HG02678 (cell line): ENCODE results near the gene OCIAD2.
"Not testable (repeated sequence)": the region's sequence is repeated elsewhere in the genome, so short reads cannot be mapped to it uniquely, and the experiment has no call there.

ENCODE experiments used
- ATAC-seq: cut with Tn5 transposase; IDR thresholded peaks from one replicate; pipeline ENCODE4 v1.9.1; 2021; ENCODE audit warnings: mild to moderate bottlenecking, moderate library complexity; ENCODE audit not compliant: unreplicated experiment

The OCIAD2 gene, protein sequence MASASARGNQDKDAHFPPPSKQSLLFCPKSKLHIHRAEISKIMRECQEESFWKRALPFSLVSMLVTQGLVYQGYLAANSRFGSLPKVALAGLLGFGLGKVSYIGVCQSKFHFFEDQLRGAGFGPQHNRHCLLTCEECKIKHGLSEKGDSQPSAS

GRCh38 chr4:48906206-48907173, at the start of gene OCIAD2:
OCIAD2 (minus strand) TSS chr4:48906774; CDS start chr4:48904549, 2,225 bp downstream.
- ATAC-seq, result peak; percentile 98

DNA sequence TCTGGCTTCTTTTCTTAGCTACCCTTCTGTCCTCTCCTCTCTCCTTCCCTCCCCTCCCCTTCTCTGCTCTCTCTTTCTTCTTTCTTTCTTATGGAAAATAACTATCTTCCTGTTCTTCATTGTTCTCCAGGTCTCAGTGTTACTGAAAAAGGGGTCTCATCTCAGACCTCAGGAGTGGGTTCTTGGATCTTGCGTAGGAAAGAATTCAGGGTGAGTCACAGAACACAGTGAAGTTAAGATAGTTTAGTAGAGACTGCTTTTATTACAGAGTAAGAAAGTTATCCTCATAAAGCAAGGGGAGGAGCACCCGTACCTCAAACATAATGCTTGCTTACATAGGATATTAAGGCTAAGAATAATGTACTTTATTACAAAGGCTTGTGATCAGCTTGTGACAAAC, 47.7 kb upstream of the OCIAD2 start:
- no peak for ATAC-seq

- no peak for ATAC-seq
Observed at GRCh38 chr4:48949518-48950219, 43.1 kb upstream of the OCIAD2 start.

GRCh38 chr4:48949086-48949485, 42.5 kb upstream of the OCIAD2 start:
- no peak for ATAC-seq

DNA sequence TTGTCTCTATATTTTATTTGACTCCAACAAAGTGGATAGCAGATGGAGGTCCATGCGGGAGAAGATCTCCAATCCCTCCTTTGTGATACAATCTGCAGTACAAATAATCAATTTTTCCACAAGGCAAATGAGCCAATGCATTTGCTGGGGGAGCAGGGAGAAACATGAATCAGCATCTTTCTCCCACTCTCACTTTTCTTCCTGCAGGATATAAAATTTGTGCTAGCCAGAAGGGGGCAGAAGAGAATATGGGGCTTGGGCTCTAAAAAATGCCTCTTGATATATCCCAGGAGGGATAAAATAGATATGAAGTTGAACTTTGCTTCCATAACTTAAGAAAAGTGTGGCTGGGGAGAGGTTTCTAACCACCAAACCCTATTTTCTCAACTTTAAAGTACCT, 41.2 kb upstream of the OCIAD2 start:
- no peak for ATAC-seq

- ATAC-seq, result no peak
Observed at GRCh38 chr4:48945981-48946380, 39.4 kb upstream of the OCIAD2 start.

DNA sequence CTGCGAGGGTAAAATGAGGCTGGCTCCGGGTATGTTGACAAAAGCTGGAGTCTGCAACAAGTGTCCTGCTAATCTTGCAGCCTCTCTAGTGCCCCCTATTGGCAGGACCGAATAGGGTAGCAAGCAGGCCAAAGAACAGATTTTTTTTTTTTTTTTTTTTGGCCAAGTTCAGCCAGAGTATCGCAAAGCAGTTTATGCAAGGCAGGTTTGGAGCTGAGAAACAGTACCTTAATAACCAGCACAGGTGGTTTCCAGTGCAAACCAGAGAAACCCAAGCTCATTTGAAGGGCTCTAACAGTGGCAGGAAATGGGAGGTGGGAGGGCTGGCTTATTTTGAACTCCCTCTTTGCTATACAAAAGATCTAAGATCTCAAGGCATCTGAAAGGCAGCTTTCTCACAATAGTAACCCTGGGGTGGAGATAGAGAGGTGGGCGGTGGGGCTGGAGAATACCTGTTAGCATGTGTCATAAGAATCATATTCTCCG, 38.2 kb upstream of the OCIAD2 start:
- ATAC-seq, result no peak

- no peak for ATAC-seq
Observed at GRCh38 chr4:48944252-48944651, 37.7 kb upstream of the OCIAD2 start.

DNA sequence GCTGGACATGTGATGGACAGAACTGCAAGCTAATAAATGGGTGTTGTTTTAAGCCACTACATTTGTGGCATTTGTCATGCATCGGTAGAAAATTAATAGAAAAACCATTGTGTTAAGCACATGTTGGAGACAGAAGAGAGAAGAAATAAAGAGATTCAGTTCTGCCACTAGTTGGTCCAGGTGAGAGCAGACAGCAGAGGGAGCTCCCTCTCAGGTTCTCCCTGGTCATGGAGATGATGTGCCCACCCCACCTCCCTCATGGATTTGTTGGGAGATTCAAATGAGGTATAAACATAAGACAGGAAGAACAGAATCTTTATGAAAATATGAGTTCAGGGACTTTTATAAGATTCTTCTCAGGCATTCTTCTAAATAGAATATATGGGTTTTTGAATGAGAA, 36.8 kb upstream of the OCIAD2 start:
- ATAC-seq, result no peak

DNA sequence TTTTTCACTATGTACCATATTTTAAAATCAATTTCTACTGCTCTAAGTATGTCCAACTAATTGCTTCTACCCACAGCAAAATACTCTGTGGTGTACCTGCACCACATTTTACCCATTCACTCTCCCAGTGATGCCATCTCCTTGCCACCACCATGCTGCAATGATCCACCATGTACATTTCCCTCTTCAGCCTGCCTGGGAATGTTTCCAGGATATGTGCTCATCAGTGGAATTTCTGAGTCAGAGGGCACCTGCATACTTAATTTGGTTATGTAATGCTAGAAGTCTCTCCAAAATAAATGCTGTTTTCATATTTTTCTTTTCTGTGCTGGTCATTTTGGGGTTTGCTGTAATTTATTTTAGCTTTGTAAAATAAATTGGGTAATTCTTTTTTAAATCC, 33.2 kb upstream of the OCIAD2 start:
- no peak for ATAC-seq

DNA sequence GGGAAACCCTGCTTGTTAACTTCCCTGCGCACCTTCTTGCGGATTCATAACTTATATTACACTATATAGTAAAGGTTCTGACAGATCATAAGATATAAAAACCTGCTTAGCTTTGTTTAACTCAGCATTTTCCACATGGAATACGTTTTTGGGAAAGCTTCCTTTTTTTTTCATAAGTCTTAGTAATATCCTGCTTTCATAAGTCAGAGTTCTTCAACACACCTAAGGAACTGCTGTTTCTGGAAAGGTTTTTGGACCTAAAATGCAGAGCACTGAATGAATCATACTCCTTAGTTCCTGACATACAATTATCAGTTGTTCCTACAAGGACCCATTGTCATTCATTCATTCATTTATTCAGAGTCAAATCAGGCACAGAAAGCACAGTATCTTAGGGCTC, 32.3 kb upstream of the OCIAD2 start:
- no peak for ATAC-seq

- ATAC-seq, result no peak
Observed at GRCh38 chr4:48937033-48937432, 30.5 kb upstream of the OCIAD2 start.

GRCh38 chr4:48931459-48931858, 24.9 kb upstream of the OCIAD2 start:
- ATAC-seq, result no peak

DNA sequence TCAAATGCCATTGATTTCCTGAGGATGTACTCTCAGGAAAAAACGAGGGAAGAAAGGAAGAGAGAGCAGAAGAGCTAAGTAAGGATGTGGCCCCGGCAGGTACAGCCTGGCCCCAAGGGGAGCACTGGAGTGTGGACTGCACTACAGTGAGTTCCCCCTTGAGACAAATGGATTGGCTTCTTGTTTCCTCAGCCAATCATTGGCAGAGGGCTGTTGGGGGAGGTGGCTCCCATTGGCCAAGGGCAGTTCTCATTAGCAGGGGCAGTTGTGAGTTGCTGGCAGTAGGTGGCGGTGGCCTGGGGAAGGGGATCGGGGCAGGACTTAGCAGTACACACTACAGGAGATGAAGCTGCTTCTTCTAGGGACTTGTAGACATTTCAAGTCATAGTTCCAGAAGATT, 24.1 kb upstream of the OCIAD2 start:
- ATAC-seq, result no peak

DNA sequence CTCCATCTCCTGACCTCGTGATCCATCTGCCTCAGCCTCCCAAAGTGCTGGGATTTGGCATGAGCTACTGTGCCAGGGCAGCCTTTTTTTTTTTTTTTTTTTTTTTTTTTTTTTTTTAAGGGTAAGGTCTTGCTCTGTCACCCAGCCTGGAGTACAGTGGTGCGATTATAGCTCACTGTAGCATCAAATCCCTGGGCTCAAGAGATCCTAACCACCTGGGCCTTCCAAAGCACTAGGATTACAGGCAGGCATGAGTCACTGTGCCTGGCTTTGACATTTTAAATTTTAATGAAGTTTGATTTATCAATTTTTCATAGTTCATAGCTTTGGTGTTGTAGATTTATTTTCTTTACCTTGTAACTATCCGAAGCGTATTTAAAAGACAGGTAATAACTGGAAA, 17.8 kb upstream of the OCIAD2 start:
- ATAC-seq, result no peak

- ATAC-seq, result not testable (repeated sequence)
Observed at GRCh38 chr4:48923065-48923464, 16.5 kb upstream of the OCIAD2 start.

- ATAC-seq, result no peak
Observed at GRCh38 chr4:48914311-48914710, 7.7 kb upstream of the OCIAD2 start.

DNA sequence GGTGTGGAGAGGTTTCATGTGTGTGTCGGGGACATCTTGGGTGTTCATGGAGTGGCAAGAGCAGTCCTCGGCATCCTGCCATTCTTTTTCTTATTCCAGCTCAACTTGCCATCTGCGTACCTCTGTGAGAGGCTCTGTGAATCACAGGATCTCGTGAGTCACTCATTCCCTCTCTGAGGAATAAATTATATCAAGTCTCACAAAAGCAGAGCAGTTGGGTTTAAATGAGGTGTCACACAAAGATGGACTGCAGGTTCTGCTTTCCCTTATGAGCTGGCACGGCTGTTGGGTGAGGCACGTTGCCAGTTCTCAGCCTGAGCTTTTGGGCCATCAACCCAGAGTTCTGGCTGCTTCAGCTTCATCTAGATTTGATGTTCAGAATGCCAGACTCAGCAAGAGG, 6.8 kb upstream of the OCIAD2 start:
- no peak for ATAC-seq

GRCh38 chr4:48912349-48912748, 5.8 kb upstream of the OCIAD2 start:
- ATAC-seq, result no peak

DNA sequence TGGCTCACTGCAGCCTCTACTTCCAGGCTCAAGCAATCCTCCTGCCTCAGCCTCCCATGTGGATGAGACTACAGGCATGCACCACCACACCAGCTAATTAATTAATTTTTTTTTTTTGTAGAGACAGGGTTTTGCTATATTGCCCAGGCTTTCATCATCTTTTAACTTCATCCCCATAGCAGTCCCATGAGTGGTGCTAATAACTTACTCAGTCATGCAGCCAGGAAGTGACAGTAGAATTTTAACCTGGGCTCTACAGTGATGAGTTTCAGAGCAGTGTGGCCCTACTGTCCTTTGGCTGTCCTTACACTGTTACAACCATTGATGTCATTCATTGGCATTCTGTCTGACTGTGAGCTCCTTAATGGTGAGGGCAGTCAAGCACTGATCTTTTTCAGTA, 3.9 kb upstream of the OCIAD2 start:
- ATAC-seq, result no peak

- no peak for ATAC-seq
Observed at GRCh38 chr4:48909697-48910096, 3.1 kb upstream of the OCIAD2 start.

DNA sequence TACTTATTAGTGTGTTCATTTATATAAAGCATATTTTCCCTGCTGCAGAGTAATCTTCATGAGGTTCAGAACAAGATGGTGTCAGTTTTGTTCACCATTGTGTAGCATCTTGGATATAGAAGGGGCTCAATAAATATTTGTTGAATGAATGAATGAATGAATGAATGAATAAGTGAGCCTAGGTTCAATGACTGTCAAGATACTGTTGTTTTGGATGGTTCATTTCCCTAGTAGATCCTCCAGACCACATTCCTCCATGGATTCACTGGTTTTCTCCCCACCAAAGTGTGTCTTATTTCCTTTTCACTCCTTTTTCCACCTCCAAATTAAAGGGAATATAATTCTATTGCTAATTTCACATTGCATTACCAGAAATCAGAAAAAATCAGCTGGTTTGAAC, 2.1 kb upstream of the OCIAD2 start:
- no peak for ATAC-seq
